Breast epithelium (tissue), 4 donors: ENCODE results near the gene RFX8. TPM values are rescaled to one million over a fixed set of nuclear protein-coding genes. Genes with fewer than 3 reads are reported as not detected.

ENCODE experiments used
- DNase-seq, 2 donors: peaks; one replicate each; pipeline ENCODE4 v3.0.0-alpha.2; 2019; ENCODE audit warnings: low spot score in 2 of 2
- H3K27ac ChIP-seq, 2 donors: fragments of 200-600 bp; sonication (generic) in 1 of 2; one replicate each; pipeline ENCODE4 v1.5.1; 2016 to 2019; ENCODE audit warnings: mild to moderate bottlenecking in 1 of 2
- H3K27me3 ChIP-seq, 2 donors: fragments of 200-600 bp; sonication (generic) in 1 of 2; one replicate each; pipeline versions ENCODE4 v1.5.1 to v1.6.0; 2017 to 2019; ENCODE audit warnings: control low read depth in 1 of 2, mild to moderate bottlenecking in 1 of 2
- H3K36me3 ChIP-seq: fragments of 200-600 bp; one replicate; pipeline ENCODE4 v1.5.1; 2019
- H3K4me1 ChIP-seq, 2 donors: fragments of 200-600 bp; sonication (generic); one replicate each; pipeline ENCODE4 v1.5.1; 2016 to 2019; ENCODE audit warnings: control low read depth in 1 of 2
- H3K4me3 ChIP-seq, 3 donors: fragments of 200-600 bp; sonication (generic); 1 replicate in 2 of 3; 2 replicates in 1 of 3; pipeline ENCODE4 v1.5.1; 2016 to 2019; ENCODE audit warnings: mild to moderate bottlenecking in 3 of 3, moderate library complexity in 2 of 3
- H3K9me3 ChIP-seq, 2 donors: fragments of 200-600 bp; sonication (generic) in 1 of 2; one replicate each; pipeline ENCODE4 v1.5.1; 2016 to 2019; ENCODE audit warnings: control low read depth in 1 of 2
- POLR2A ChIP-seq: fragments of 450-650 bp; IDR thresholded peaks from one replicate; pipeline ENCODE4 v1.6.1; 2016; ENCODE audit warnings: antibody characterized with exemption, mild to moderate bottlenecking, moderate library complexity
- POLR2AphosphoS5 ChIP-seq, 3 donors: sonication (generic); formaldehyde crosslinking; IDR thresholded peaks; one replicate each; pipeline ENCODE4 v1.6.1; 2017; ENCODE audit warnings: antibody characterized with exemption in 3 of 3
- intact Hi-C: fragments of 100-400 bp; cut with DNase I; formaldehyde crosslinking; loops from one replicate; pipeline ENCODE4 v1.15.1; 2023; ENCODE audit warnings: low total_unique reads
- total RNA-seq, 3 donors: library from RNA; depleted of rRNA; stranded (reverse); fragments of >200 nt; gene quantifications; one replicate each; pipeline ENCODE4 v1.1.0, GENCODE V29; 2016
- TF ChIP-seq, protein P1 (sequence below), 3 donors: fragments of 450-650 bp; IDR thresholded peaks; one replicate each; pipeline ENCODE4 v1.5.1; 2016 to 2017; ENCODE audit warnings: antibody characterized with exemption in 3 of 3, mild to moderate bottlenecking in 3 of 3, moderate library complexity in 3 of 3

The RFX8 gene
- total RNA-seq, 3 donors from 2014 or later = 0.96 to 3.8 (median 2.3) TPM

GRCh38 chr2:101360232-101360631, 114.7 kb downstream of the RFX8 start:
- Histone ChIP-seq H3K27me3 (no peaks in the 10 kb centered on the region), H3K4me1 (no peaks in the 10 kb centered on the region), H3K27ac (no peak overlapping the region), H3K36me3 (no peaks in the 10 kb centered on the region), H3K9me3 (no peaks in the 10 kb centered on the region), H3K4me3 (no peak overlapping the region)
- intact Hi-C loops = no loop called here
- DNase-seq = no peak
- TF ChIP-seq POLR2AphosphoS5 (IDR thresholded peaks at IDR 0.05) (no peak), POLR2A (no peak)
- TF ChIP-seq, protein P1, sequence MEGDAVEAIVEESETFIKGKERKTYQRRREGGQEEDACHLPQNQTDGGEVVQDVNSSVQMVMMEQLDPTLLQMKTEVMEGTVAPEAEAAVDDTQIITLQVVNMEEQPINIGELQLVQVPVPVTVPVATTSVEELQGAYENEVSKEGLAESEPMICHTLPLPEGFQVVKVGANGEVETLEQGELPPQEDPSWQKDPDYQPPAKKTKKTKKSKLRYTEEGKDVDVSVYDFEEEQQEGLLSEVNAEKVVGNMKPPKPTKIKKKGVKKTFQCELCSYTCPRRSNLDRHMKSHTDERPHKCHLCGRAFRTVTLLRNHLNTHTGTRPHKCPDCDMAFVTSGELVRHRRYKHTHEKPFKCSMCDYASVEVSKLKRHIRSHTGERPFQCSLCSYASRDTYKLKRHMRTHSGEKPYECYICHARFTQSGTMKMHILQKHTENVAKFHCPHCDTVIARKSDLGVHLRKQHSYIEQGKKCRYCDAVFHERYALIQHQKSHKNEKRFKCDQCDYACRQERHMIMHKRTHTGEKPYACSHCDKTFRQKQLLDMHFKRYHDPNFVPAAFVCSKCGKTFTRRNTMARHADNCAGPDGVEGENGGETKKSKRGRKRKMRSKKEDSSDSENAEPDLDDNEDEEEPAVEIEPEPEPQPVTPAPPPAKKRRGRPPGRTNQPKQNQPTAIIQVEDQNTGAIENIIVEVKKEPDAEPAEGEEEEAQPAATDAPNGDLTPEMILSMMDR (IDR thresholded peaks at IDR 0.05) = no peak

- intact Hi-C loops = no loop called here
- Histone ChIP-seq H3K4me1 (no peaks in the 10 kb centered on the region), H3K27ac (no peak overlapping the region), H3K4me3 (no peak overlapping the region), H3K36me3 (no peaks in the 10 kb centered on the region), H3K27me3 (no peaks in the 10 kb centered on the region), H3K9me3 (no peaks in the 10 kb centered on the region)
- DNase-seq = no peak
- TF ChIP-seq POLR2AphosphoS5 (IDR thresholded peaks at IDR 0.05) = no peak
- TF ChIP-seq POLR2A = no peak
- TF ChIP-seq, protein P1 (IDR thresholded peaks at IDR 0.05) = no peak
Measured at GRCh38 chr2:101359410-101359954, 115.4 kb downstream of the RFX8 start.

GRCh38 chr2:101357376-101357775, 117.5 kb downstream of the RFX8 start:
- DNase-seq = no peak
- intact Hi-C loops = no loop called here
- Histone ChIP-seq H3K27me3 (no peaks in the 10 kb centered on the region), H3K27ac (no peak overlapping the region), H3K9me3 (no peaks in the 10 kb centered on the region), H3K4me3 (no peak overlapping the region), H3K4me1 (no peaks in the 10 kb centered on the region), H3K36me3 (no peaks in the 10 kb centered on the region)
- TF ChIP-seq, protein P1 (IDR thresholded peaks at IDR 0.05) = no peak
- TF ChIP-seq POLR2AphosphoS5 (IDR thresholded peaks at IDR 0.05) = no peak
- TF ChIP-seq POLR2A = no peak

DNA sequence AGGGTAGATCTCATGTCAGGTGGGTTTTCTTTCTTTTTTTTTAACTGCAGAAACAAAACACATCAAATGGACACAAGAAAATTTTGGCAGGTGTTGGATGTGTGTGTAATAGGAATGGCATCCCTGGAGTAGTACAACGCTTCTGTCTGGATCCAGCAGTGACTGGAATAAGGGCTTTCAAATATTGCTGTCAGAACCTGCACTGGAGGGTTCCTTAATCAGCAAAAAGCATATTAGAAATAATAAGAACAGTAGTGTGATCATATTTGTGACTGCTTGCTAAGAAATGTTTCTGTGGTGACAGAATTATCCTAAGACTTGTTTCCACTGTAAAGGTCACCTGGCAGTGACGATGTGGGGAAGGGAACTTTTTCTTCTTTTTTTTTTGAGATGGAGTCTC, 118.4 kb downstream of the RFX8 start:
- intact Hi-C loops = no loop called here
- Histone ChIP-seq H3K4me3 (no peak overlapping the region), H3K27ac (no peak overlapping the region), H3K9me3 (no peaks in the 10 kb centered on the region), H3K27me3 (no peaks in the 10 kb centered on the region), H3K36me3 (no peaks in the 10 kb centered on the region), H3K4me1 (no peaks in the 10 kb centered on the region)
- no peak for DNase-seq
- TF ChIP-seq, protein P1 (IDR thresholded peaks at IDR 0.05) = no peak
- TF ChIP-seq POLR2A = no peak

- TF ChIP-seq POLR2AphosphoS5 (IDR thresholded peaks at IDR 0.05) (no peak), POLR2A (no peak)
- TF ChIP-seq, protein P1 (IDR thresholded peaks at IDR 0.05) = no peak
- H3K27ac ChIP-seq = no peak overlapping the region
- no peaks in the 10 kb centered on the region for H3K4me1 ChIP-seq
- no peaks in the 10 kb centered on the region for H3K36me3 ChIP-seq
- intact Hi-C loops = no loop called here
- H3K9me3 ChIP-seq = no peaks in the 10 kb centered on the region
- H3K27me3 ChIP-seq = no peaks in the 10 kb centered on the region
- no peak overlapping the region for H3K4me3 ChIP-seq
- no peak for DNase-seq
Measured at GRCh38 chr2:101356055-101356454, 118.9 kb downstream of the RFX8 start.
